ENCODE measurements around the gene SEPTIN2.

- TF ChIP-seq POLR2AphosphoS5 (IDR thresholded peaks at IDR 0.05; ENCODE audit: insufficient read depth, low read depth, low read length) (no peak), CTCF (IDR thresholded peaks at IDR 0.05; ENCODE audit: extremely low read depth in 1 of 2, insufficient read depth in 1 of 2, low read depth in 1 of 2, low read length in 2 of 2) (no peak)
Observed at GRCh38 chr2:241358470-241358869, 42.7 kb downstream of the SEPTIN2 start.
